GM12891 (cell line): ENCODE data around the gene DBR1.

Experiments
- DNase-seq: peaks from one replicate; pipeline ENCODE4 v3.0.0; 2011; ENCODE audit warnings: low spot score; ENCODE audit not compliant: insufficient read length
- FAIRE-seq: peaks from 2 replicates; lab custom pipeline; 2011; peaks lifted over from hg19 to GRCh38; lab: Jason Lieb, UNC
- PAX5 ChIP-seq: IDR thresholded peaks from 2 replicates; pipeline ENCODE4 v1.6.1; 2011; ENCODE audit warnings: low read length, moderate library complexity, mild to moderate bottlenecking; ENCODE audit not compliant: insufficient read depth, severe bottlenecking
- POLR2A ChIP-seq: IDR thresholded peaks from 2 replicates; pipeline ENCODE4 v1.6.1; 2011; ENCODE audit warnings: low read depth, low read length, control low read depth
- POLR2AphosphoS5 ChIP-seq: IDR thresholded peaks from 2 replicates; pipeline ENCODE4 v1.6.1; 2011; ENCODE audit warnings: low read depth, low read length, control low read depth
- POU2F2 ChIP-seq: IDR thresholded peaks from 2 replicates; pipeline ENCODE4 v1.6.1; 2011; ENCODE audit warnings: low read depth, mild to moderate bottlenecking, control low read depth, low read length, moderate library complexity
- SPI1 ChIP-seq: IDR thresholded peaks from 2 replicates; pipeline ENCODE4 v1.6.1; 2011; ENCODE audit warnings: low read depth, low read length, control low read depth
- TAF1 ChIP-seq: IDR thresholded peaks from 2 replicates; pipeline ENCODE4 v1.6.1; 2011; ENCODE audit warnings: low read depth, low read length, control low read depth

The DBR1 gene

DNA sequence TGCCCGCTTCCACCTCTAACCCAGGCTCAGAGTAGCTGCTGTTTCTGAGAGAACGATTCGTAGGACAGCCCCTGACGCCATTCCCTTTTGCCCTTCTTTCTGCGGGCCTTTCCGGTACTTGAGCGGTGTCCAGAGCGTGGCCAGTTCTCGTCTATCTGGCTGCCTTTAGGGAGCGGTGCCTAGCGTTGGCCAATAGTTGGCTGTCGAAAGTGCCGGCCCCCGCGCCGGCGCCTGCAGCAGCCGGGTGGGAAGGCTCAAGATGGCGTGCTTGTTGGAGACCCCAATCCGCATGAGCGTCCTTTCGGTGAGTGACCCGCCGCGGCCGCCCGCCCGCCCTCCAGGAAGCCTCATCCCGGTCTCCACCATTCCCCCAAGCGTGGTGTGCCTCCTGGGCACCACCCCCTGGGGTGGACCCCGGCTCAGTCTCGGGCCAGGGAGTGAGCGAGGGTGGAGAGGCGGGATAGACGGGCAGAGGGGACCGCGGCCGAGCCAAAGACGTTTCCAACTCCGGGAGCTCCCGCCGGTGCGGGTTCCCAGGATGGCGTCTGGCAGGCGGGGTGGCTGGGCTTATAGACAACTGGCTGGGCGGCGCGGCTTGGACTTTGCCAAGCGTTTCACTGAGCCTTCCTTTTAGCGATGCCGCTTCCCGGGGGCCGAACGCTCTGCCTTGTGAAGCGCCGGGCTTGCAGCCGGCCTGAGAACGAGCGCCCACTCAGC, 12.7 kb upstream of the DBR1 start, which contains the start of gene ARMC8:
TSS of gene ARMC8 (plus strand) at position 6 of the 717 bp plus-strand sequence. CDS start at position 260, 254 bp downstream.
- FAIRE-seq (peak; percentile 93), DNase-seq (peak; percentile 88)
- TF ChIP-seq PAX5 = no peak
- 0 out of 2 replicates have a peak, but pooled peaks have one; percentile 50 for TF ChIP-seq POLR2AphosphoS5
- TF ChIP-seq SPI1 = no peak
- TF ChIP-seq POLR2A = peak; percentile 61; the same call in 1 of the 2 replicates
- TF ChIP-seq POU2F2 = 0 out of 2 replicates have a peak, but pooled peaks have one; percentile 25
- peak; percentile 89 for TF ChIP-seq TAF1

- no peak for DNase-seq
- TF ChIP-seq SPI1 (no peak), POLR2A (no peak), TAF1 (no peak)
These were observed 12.1 kb upstream of the DBR1 start for GRCh38 chr3:138186803-138187295.

GRCh38 chr3:138186221-138186620, 11.5 kb upstream of the DBR1 start:
- TF ChIP-seq POLR2AphosphoS5 = no peak
- no peak for TF ChIP-seq POU2F2
- TF ChIP-seq SPI1 = no peak
- DNase-seq (no peak), FAIRE-seq (peak; percentile 40)

More at GRCh38 chr3:138186803-138187295, 12.1 kb upstream of the DBR1 start:
- no peak for FAIRE-seq

DNA sequence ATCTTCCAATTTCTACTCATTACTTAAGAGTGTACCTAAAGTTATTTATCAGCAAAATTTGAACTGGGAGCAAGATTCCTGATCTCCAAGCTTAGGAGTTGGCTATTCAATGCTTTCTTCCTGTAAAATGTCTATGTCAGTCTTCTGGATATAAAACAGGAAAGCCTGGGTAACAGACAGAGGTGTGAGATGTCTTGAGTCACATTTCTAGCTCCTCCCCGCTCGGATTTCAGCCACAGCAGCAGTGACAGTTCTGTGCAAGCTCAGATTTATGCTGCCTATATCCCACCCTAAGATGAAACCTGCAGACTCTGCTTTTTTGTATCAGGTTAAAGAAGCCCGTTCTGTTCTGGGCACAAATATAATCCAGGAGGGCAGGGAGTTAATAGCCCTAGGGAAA, 10.3 kb upstream of the DBR1 start:
- no peak for DNase-seq
- FAIRE-seq = no peak
- no peak for TF ChIP-seq PAX5
- no peak for TF ChIP-seq POLR2AphosphoS5
- TF ChIP-seq POLR2A = no peak
- TF ChIP-seq TAF1 = no peak
- TF ChIP-seq POU2F2 = no peak
- no peak for TF ChIP-seq SPI1

- TF ChIP-seq PAX5 (no peak), SPI1 (no peak), TAF1 (no peak), POLR2AphosphoS5 (no peak), POLR2A (no peak), POU2F2 (no peak)
- no peak for DNase-seq
- peak; percentile 81 for FAIRE-seq
These were observed 5.8 kb upstream of the DBR1 start for GRCh38 chr3:138180375-138181029.

GRCh38 chr3:138173769-138174420, 826 bp downstream of the DBR1 start:
- DNase-seq = no peak
- TF ChIP-seq POLR2A (no peak), TAF1 (no peak), POLR2AphosphoS5 (no peak), SPI1 (no peak), POU2F2 (no peak), PAX5 (no peak)
- no peak for FAIRE-seq

DNA sequence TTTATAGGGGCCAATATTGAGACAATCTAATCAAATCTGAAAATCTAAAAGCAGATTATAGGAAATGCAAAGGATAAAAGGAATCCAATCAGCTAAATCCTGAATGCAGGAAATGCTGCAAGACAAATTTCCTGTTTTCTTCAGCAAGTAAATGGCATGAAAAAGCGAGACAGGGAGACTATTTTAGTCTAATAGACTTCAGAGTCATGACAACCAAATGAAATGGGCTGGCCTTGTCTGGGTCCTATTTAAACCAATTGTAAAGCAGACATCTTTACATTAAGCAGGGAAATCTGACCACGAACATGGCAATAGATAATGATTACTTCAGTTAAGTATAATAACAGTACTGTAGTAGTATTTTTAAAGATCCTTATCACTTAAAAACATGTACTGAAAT, 2.1 kb downstream of the DBR1 start:
- no peak for FAIRE-seq
- no peak for TF ChIP-seq TAF1
- TF ChIP-seq POLR2AphosphoS5 = no peak
- TF ChIP-seq POLR2A = no peak
- no peak for TF ChIP-seq SPI1
- no peak for DNase-seq

- DNase-seq = no peak
- FAIRE-seq = no peak
- no peak for TF ChIP-seq TAF1
- no peak for TF ChIP-seq POLR2AphosphoS5
- no peak for TF ChIP-seq POU2F2
- no peak for TF ChIP-seq SPI1
- TF ChIP-seq POLR2A = no peak
- TF ChIP-seq PAX5 = no peak
These were observed 9.7 kb downstream of the DBR1 start for GRCh38 chr3:138165061-138165460.

- no peak for FAIRE-seq
- DNase-seq = no peak
- TF ChIP-seq POLR2AphosphoS5 = no peak
- no peak for TF ChIP-seq POLR2A
- TF ChIP-seq TAF1 = no peak
- no peak for TF ChIP-seq POU2F2
- no peak for TF ChIP-seq PAX5
- no peak for TF ChIP-seq SPI1
These were observed 17.0 kb downstream of the DBR1 start for GRCh38 chr3:138157743-138158142.
